Motor neuron (in vitro differentiated cells): ENCODE data around the gene CD44. TPM values are rescaled to one million over a fixed set of nuclear protein-coding genes. Genes with fewer than 3 reads are reported as not detected.

Source experiments
- ATAC-seq, 8 experiments: fragments of 200-7000 bp; cut with Tn5 transposase; replicated peaks in 6 of 8; 2 replicates each; pipeline ENCODE4 v1.8.0; 2021; ENCODE audit warnings: mild to moderate bottlenecking in 8 of 8, moderate library complexity in 8 of 8
- H3K27ac ChIP-seq, 2 donors: fragments of 250-450 bp; sonication (Bioruptor Pico); 2 replicates each; pipeline ENCODE4 v1.9.0; 2021; ENCODE audit warnings: antibody characterized with exemption in 2 of 2, mild to moderate bottlenecking in 2 of 2, moderate library complexity in 1 of 2
- H3K4me1 ChIP-seq, 2 donors: fragments of 250-450 bp; sonication (Bioruptor Pico); replicated peaks in 1 of 2; 2 replicates each; pipeline ENCODE4 v1.6.1; 2021; ENCODE audit warnings: antibody characterized with exemption in 2 of 2, mild to moderate bottlenecking in 2 of 2, moderate library complexity in 1 of 2
- H3K4me3 ChIP-seq, 5 donors: fragments of 250-450 bp; sonication (Bioruptor Pico); 2 replicates each; pipeline ENCODE4 v1.9.0; 2021; ENCODE audit warnings: antibody characterized with exemption in 5 of 5, mild to moderate bottlenecking in 5 of 5, moderate library complexity in 4 of 5
- WGBS, 10 experiments: fragments of 450-650 bp; shearing (Covaris generic); methylation state at CpG; one replicate each; pipeline ENCODE4 v1.0.0; 2022; 5-methylcytosine and 5-hydroxymethylcytosine counted together
- in situ Hi-C, 9 experiments: fragments of 400-800 bp; cut with MboI; loops; one replicate each; pipeline ENCODE4 v1.15.0; 2021; ENCODE audit warnings: low sequenced_read_pairs in 9 of 9, low pct_unique_long_range_greater_than_20kb in 2 of 9; ENCODE audit not compliant: unreplicated experiment in 9 of 9
- total RNA-seq, 8 experiments: library from RNA; unstranded; fragments of 300-600 nt; gene quantifications; 2 replicates each; pipeline versions ENCODE4 v1.2.3 to v1.2.4, GENCODE V29; 2022

CD44 gene
- total RNA-seq, 8 experiments from 2014 or later: 0.05 to 107 (median 42.9) TPM

GRCh38 chr11:35248558-35249323, 109.8 kb downstream of the CD44 start:
- Histone ChIP-seq H3K4me3 (no peak overlapping the region), H3K4me1 (no peaks in the 10 kb centered on the region), H3K27ac (no peak overlapping the region)
- in situ Hi-C loops: loop anchor here in 1 of 9 experiments (25.0 kb wide), 1 partner anchor 139 kb away; no protein-coding TSS in a partner anchor
- ATAC-seq: no peak
- WGBS, 10 experiments: 0 to 96% (median 70%) methylated on average over 2 to 4 of the region's 4 CpGs; no CpG with 5 or more reads in 1 of the 10 experiments

DNA sequence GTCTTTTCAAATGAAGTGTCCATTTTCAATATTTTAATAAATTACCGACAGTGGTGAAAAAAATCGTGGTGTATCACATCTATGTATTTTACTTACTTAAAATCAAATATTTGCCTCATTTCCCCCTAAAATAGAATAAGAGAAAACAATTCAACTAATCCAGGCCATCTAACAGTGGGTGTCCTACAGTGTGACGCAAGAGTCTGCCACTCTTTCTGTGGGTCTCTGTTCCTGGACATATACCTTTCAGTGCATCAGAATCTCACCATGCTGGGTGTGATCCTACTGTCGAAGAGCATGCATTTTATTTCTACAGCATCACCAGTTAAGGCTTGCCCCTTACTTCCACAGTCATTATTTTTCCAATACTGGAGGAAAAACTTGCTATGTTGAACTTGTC, 111.2 kb downstream of the CD44 start:
- Histone ChIP-seq H3K4me3 (no peak overlapping the region), H3K4me1 (no peaks in the 10 kb centered on the region), H3K27ac (no peak overlapping the region)
- WGBS, 10 experiments: 85 to 100% (median 94%) methylated on average over 1 to 4 of the region's 4 CpGs
- ATAC-seq: no peak
- in situ Hi-C loops: no loop called here

DNA sequence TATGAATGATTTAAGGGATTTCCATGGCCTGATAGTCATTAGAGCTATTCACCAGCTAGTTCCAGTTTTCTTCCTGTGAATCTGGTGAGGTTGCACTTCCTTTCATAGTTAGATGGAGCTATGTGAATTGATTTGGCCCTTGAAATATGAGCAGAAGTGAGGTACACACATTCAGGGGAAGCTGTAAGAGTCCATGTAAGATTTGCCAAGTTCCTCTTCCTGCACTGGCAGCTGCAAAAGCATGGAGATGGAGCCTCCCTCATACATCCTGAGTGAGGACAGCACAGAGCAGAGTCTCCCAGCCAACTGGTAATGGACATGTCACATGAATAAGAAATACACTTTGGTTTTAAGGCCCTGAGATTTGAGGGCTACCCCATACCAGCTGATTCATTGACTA, 111.7 kb downstream of the CD44 start:
- no peak for ATAC-seq
- Histone ChIP-seq H3K27ac (no peak overlapping the region), H3K4me1 (no peaks in the 10 kb centered on the region), H3K4me3 (no peak overlapping the region)
- in situ Hi-C loops: no loop called here

DNA sequence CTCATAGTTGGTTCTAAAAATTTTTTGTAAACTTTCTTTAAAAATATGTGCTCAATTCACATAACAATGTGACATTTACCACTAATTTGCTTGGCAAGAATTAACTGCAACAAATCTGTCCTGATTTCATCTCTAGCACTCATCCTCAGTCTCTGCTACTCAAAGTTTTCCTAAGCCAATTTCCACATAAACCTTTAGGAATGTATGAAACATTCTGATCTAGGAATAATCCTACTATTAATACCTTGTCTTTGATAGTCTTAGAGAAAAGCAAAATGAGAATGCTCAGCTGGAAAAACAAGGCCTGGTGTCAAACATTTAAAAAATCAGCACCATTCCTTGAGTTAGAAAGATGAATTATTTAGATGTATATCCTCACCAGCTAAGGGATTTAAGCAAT, 114.3 kb downstream of the CD44 start:
- Histone ChIP-seq H3K4me3 (no peak overlapping the region), H3K27ac (no peak overlapping the region), H3K4me1 (no peaks in the 10 kb centered on the region)
- in situ Hi-C loops: no loop called here
- ATAC-seq: no peak

GRCh38 chr11:35255514-35255913, 116.5 kb downstream of the CD44 start:
- in situ Hi-C loops: no loop called here
- no peak for ATAC-seq
- no peaks in the 10 kb centered on the region for H3K4me1 ChIP-seq
- no peak overlapping the region for H3K4me3 ChIP-seq
- no peak overlapping the region for H3K27ac ChIP-seq
- 78 to 100% (median 100%) methylated on average over 1 to 2 of the region's 2 CpGs; no CpG with 5 or more reads in 1 of the 10 experiments for WGBS, 10 experiments

GRCh38 chr11:35256296-35256695, 117.3 kb downstream of the CD44 start:
- no peak for ATAC-seq
- in situ Hi-C loops: no loop called here

DNA sequence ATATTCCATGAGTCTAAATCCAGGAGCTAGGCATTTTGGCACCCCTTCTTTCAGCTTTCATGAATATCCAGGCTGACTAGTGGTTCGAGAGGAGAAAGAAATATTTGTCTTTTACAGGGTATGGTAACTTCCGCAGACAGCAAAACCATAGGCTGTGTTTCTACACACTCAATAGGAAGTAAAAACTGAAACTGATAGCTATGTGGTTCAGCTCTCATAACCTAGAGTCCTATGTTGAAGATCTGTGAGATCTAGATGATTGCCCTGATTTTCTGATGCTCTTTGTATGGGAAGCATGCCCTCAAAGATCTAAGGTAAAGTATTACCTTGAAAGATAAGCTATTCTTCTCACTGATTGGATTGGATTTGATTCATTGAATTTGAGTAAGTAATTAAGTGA, 118.3 kb downstream of the CD44 start:
- Histone ChIP-seq H3K4me1 (no peaks in the 10 kb centered on the region), H3K4me3 (no peak overlapping the region), H3K27ac (no peak overlapping the region)
- no peak for ATAC-seq
- WGBS, 10 experiments: 0 to 90% (median 40%) methylated on average over 1 to 2 of the region's 2 CpGs; no CpG with 5 or more reads in 3 of the 10 experiments
- in situ Hi-C loops: no loop called here

More at GRCh38 chr11:35256296-35256695, 117.3 kb downstream of the CD44 start:
- no peak overlapping the region for H3K4me3 ChIP-seq
- no peaks in the 10 kb centered on the region for H3K4me1 ChIP-seq
- no peak overlapping the region for H3K27ac ChIP-seq

DNA sequence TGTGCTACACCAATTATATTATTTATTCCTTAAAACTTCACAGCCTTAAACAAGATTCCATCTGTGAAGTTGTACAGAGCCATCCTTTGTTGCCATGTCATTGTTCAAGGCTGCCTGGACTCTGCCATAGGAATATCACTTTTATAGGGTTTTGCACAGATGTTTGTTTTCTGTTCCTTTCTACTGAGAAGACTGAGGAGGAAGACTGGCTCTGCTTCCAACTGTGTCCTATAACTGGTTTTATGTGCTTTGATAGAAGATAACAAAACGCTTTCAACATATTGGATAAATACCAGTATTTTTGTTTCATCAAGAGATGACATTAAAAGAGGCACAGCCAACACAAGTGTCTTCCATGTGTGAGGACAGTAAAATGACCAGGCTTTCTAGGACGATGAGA, 120.6 kb downstream of the CD44 start:
- no peak overlapping the region for H3K27ac ChIP-seq

GRCh38 chr11:35260342-35260985, 121.5 kb downstream of the CD44 start:
- no peaks in the 10 kb centered on the region for H3K4me1 ChIP-seq
- 15 to 100% (median 68%) methylated on average over 1 to 10 of the region's 10 CpGs for WGBS, 10 experiments
- peak in 4 of 8 experiments; percentile 82 to 91 (median 86) for ATAC-seq
- in situ Hi-C loops: no loop called here
- H3K4me3 ChIP-seq: no peak overlapping the region
- H3K27ac ChIP-seq: no peak overlapping the region

More for the DNA sequence above, 120.6 kb downstream of the CD44 start:
- no peaks in the 10 kb centered on the region for H3K4me1 ChIP-seq
- WGBS, 10 experiments: 25 to 100% (median 70%) methylated on average over 1 to 2 of the region's 2 CpGs; no CpG with 5 or more reads in 3 of the 10 experiments
- no peak overlapping the region for H3K4me3 ChIP-seq
- no peak for ATAC-seq
- in situ Hi-C loops: no loop called here

GRCh38 chr11:35261197-35261596, 122.2 kb downstream of the CD44 start:
- Histone ChIP-seq H3K4me3 (no peak overlapping the region), H3K27ac (no peak overlapping the region), H3K4me1 (no peaks in the 10 kb centered on the region)
- in situ Hi-C loops: no loop called here
- WGBS, 10 experiments: 57 to 89% (median 80%) methylated on average over 1 of the region's 1 CpG; no CpG with 5 or more reads in 5 of the 10 experiments
- ATAC-seq: no peak

GRCh38 chr11:35262056-35262455, 123.1 kb downstream of the CD44 start:
- no peak overlapping the region for H3K4me3 ChIP-seq
- no peak for ATAC-seq
- H3K4me1 ChIP-seq: no peaks in the 10 kb centered on the region
- no peak overlapping the region for H3K27ac ChIP-seq
- in situ Hi-C loops: no loop called here
- 60 to 100% (median 87%) methylated on average over 1 to 3 of the region's 3 CpGs; no CpG with 5 or more reads in 4 of the 10 experiments for WGBS, 10 experiments

- Histone ChIP-seq H3K27ac (no peak overlapping the region), H3K4me1 (no peaks in the 10 kb centered on the region), H3K4me3 (no peak overlapping the region)
- in situ Hi-C loops: no loop called here
- ATAC-seq: no peak
Observed at GRCh38 chr11:35262735-35263134, 123.8 kb downstream of the CD44 start.

DNA sequence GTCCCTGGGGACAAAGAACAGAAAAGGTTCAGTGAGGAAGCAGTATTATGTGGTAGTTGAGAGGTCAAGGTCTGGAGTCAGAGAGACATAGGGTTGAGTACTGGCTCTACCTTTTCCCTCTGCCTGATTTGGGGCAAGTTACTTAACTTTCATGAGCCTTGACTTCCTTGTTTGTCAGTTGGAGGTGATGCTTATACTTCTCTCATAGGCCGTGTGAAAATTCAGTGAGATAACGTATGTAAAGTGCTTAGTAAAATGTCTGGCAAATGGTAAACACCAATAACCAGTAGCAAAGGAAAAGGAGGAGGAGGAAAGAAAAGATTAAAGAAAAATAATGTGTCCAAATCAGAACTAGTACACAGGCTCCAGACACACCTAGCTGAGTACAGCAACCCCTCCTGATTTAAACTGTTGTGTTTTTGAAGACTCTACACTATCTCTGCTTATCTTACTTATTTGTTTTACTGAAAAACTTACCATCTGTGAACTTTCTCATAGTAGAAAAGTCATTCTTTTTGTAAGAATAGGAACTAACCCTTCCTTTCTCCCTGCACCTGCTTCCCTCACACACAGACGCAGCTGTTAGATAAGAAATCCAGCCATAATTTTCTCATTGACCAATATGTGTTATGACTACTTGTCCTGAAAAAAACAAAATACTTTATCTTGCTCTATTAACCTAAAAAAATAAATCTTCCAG, 126.9 kb downstream of the CD44 start:
- in situ Hi-C loops: no loop called here
- 80 to 100% (median 100%) methylated on average over 1 to 3 of the region's 3 CpGs for WGBS, 10 experiments
- no peaks in the 10 kb centered on the region for H3K4me1 ChIP-seq
- no peak overlapping the region for H3K4me3 ChIP-seq
- no peak for ATAC-seq
- H3K27ac ChIP-seq: no peak overlapping the region
